ENCODE results near the gene RNF5.
A peak's percentile ranks its signal among the peaks of the same experiment; 100 is the strongest.

Gene RNF5

GRCh38 chr6:32148289-32149091 lies 29.7 kb upstream of the RNF5 start:
- peak; percentile 88 for DNase-seq
- TF ChIP-seq GATA1 (IDR thresholded peaks at IDR 0.05; ENCODE audit: low read depth, low read length) (no peak), POLR2A (IDR thresholded peaks at IDR 0.05; ENCODE audit: low read length) (peak; percentile 28)

GRCh38 chr6:32149092-32149755 lies 29.0 kb upstream of the RNF5 start:
- no peak for DNase-seq

GRCh38 chr6:32149932-32150870 lies 28.0 kb upstream of the RNF5 start:
- no peak for DNase-seq
- TF ChIP-seq POLR2A (IDR thresholded peaks at IDR 0.05; ENCODE audit: low read length) (no peak), GATA1 (IDR thresholded peaks at IDR 0.05; ENCODE audit: low read depth, low read length) (no peak)

More at GRCh38 chr6:32149092-32149755, 29.0 kb upstream of the RNF5 start:
- TF ChIP-seq GATA1 (IDR thresholded peaks at IDR 0.05; ENCODE audit: low read depth, low read length) (no peak), POLR2A (IDR thresholded peaks at IDR 0.05; ENCODE audit: low read length) (no peak)

GRCh38 chr6:32151181-32151862 lies 26.9 kb upstream of the RNF5 start:
- TF ChIP-seq POLR2A (IDR thresholded peaks at IDR 0.05; ENCODE audit: low read length) = no peak
- no peak for TF ChIP-seq GATA1 (IDR thresholded peaks at IDR 0.05; ENCODE audit: low read depth, low read length)
- no peak for DNase-seq

GRCh38 chr6:32151863-32152768 lies 26.1 kb upstream of the RNF5 start, which contains the start of gene PRRT1:
Gene PRRT1 (minus strand): TSS chr6:32151939. CDS start chr6:32151827, 112 bp downstream.
- TF ChIP-seq GATA1 (IDR thresholded peaks at IDR 0.05; ENCODE audit: low read depth, low read length) = no peak
- TF ChIP-seq POLR2A (IDR thresholded peaks at IDR 0.05; ENCODE audit: low read length) = no peak
- DNase-seq = no peak

GRCh38 chr6:32152769-32153563 lies 25.2 kb upstream of the RNF5 start:
- DNase-seq = peak; percentile 87 to 88
- TF ChIP-seq POLR2A (IDR thresholded peaks at IDR 0.05; ENCODE audit: low read length) (no peak), GATA1 (IDR thresholded peaks at IDR 0.05; ENCODE audit: low read depth, low read length) (no peak)

- TF ChIP-seq POLR2A (IDR thresholded peaks at IDR 0.05; ENCODE audit: low read length) = peak; percentile 85
- no peak for TF ChIP-seq GATA1 (IDR thresholded peaks at IDR 0.05; ENCODE audit: low read depth, low read length)
Observed at GRCh38 chr6:32153564-32154513, 24.4 kb upstream of the RNF5 start, which contains the start of gene PPT2. Gene PPT2 (plus strand): TSS chr6:32154141. CDS start chr6:32154595, 454 bp downstream.

GRCh38 chr6:32154514-32155161 lies 23.6 kb upstream of the RNF5 start:
- peak in 1 of 2 experiments; percentile 90 for DNase-seq
- TF ChIP-seq GATA1 (IDR thresholded peaks at IDR 0.05; ENCODE audit: low read depth, low read length) = no peak
- peak; percentile 76 for TF ChIP-seq POLR2A (IDR thresholded peaks at IDR 0.05; ENCODE audit: low read length)

More at GRCh38 chr6:32153564-32154513, 24.4 kb upstream of the RNF5 start, which contains the start of gene PPT2:
- DNase-seq = peak; percentile 89 to 95

GRCh38 chr6:32156891-32157290 lies 21.3 kb upstream of the RNF5 start:
- TF ChIP-seq GATA1 (IDR thresholded peaks at IDR 0.05; ENCODE audit: low read depth, low read length) (no peak), POLR2A (IDR thresholded peaks at IDR 0.05; ENCODE audit: low read length) (no peak)
- DNase-seq = no peak

- no peak for TF ChIP-seq POLR2A (IDR thresholded peaks at IDR 0.05; ENCODE audit: low read length)
- no peak for TF ChIP-seq GATA1 (IDR thresholded peaks at IDR 0.05; ENCODE audit: low read depth, low read length)
- no peak for DNase-seq
Observed at GRCh38 chr6:32158052-32158451, 20.2 kb upstream of the RNF5 start.

Measured in erythroblast (primary cell).